Measurements from ENCODE around the gene CDK6.

DNA sequence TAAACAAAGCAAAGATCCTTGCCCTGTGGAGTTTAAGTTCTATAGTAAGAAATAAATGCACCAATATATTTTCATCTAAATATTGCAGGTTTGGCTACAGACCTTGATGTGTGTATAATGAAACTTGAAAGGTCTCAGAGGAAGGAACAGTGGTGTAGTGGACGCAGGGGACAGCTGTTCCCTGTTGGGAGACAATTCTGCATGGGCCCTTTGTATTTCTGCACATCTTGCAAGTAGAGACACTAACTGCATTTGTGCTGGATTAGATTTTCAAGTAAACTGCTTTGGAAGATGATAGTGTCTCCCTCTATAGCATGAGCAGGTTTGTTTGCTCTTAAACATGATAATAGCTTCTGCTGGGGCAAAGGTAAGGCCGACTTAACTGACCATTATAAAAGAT is 188.7 kb downstream of the CDK6 start:
- TF ChIP-seq, protein P1, sequence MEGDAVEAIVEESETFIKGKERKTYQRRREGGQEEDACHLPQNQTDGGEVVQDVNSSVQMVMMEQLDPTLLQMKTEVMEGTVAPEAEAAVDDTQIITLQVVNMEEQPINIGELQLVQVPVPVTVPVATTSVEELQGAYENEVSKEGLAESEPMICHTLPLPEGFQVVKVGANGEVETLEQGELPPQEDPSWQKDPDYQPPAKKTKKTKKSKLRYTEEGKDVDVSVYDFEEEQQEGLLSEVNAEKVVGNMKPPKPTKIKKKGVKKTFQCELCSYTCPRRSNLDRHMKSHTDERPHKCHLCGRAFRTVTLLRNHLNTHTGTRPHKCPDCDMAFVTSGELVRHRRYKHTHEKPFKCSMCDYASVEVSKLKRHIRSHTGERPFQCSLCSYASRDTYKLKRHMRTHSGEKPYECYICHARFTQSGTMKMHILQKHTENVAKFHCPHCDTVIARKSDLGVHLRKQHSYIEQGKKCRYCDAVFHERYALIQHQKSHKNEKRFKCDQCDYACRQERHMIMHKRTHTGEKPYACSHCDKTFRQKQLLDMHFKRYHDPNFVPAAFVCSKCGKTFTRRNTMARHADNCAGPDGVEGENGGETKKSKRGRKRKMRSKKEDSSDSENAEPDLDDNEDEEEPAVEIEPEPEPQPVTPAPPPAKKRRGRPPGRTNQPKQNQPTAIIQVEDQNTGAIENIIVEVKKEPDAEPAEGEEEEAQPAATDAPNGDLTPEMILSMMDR (IDR thresholded peaks at IDR 0.05) = no peak
- no peak for TF ChIP-seq POLR2A (IDR thresholded peaks at IDR 0.05)

All from right lobe of liver (tissue), 4 donors.